ENCODE data around the gene PUM2. TPM values are rescaled to one million over a fixed set of nuclear protein-coding genes. Genes with fewer than 3 reads are reported as not detected.

PUM2 gene
- total and polyA plus RNA-seq, 4 donors, result 18.5 to 61.0 (median 35.1) TPM

DNA sequence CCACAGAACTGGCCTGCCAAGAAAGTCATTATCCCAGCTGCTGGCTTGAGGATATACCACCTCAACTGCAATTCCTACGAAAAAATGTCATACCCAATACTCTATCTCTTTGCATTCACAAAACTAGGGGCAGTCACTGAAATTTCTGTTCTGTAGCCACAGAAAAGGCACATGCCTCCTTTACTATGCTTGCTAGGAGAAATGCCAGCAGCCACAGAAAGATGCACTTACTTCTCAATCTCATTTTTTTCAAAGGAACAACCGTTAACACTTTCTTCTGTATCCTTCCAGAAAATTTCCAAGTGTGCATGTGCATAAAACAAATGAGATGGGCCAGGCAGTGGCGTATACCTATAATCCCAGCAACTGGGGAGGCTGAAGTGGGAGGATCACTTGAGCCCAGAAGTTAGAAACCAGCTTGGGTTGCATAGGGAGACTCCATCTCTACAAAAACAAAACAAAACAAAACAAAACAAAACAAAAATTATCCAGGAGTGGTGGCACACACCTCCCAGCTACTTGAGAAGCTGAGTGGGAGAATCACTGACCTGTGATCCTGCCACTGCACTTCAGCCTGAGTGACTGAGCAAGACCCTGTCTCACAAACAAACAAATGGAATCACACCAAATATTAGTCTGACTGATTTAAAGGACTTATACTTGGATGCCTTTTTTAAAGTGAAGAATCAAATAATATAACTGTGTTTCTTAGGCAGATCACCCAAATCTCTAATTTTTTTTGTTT, 22.4 kb upstream of the PUM2 start:
- Histone ChIP-seq H3K27ac (ENCODE audit: low read depth in 1 of 2, low read length in 2 of 2) (no peak overlapping the region), H3K9me3 (ENCODE audit: control insufficient read depth in 4 of 4, low read length in 3 of 4) (no peaks in the 10 kb centered on the region), H3K9ac (ENCODE audit: low read depth in 1 of 2, low read length in 2 of 2) (no peak overlapping the region), H3K36me3 (ENCODE audit: control insufficient read depth in 4 of 4, insufficient read depth in 3 of 4, low read depth in 1 of 4, low read length in 3 of 4) (no peaks in the 10 kb centered on the region), H3K4me1 (ENCODE audit: control insufficient read depth in 4 of 4, insufficient read depth in 4 of 4, low read length in 3 of 4) (peaks cover 0 to 3% (median 0%) of the 10 kb centered on the region in 4 donors), H3K27me3 (ENCODE audit: control insufficient read depth in 4 of 4, insufficient read depth in 4 of 4, low read length in 3 of 4) (no peaks in the 10 kb centered on the region), H3K4me3 (ENCODE audit: low read depth in 1 of 3, low read length in 3 of 3) (no peak overlapping the region)
- TF ChIP-seq, protein P1, sequence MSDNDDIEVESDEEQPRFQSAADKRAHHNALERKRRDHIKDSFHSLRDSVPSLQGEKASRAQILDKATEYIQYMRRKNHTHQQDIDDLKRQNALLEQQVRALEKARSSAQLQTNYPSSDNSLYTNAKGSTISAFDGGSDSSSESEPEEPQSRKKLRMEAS (IDR thresholded peaks at IDR 0.05), result no peak
- TF ChIP-seq SP1 (IDR thresholded peaks at IDR 0.05) (no peak), EGR1 (IDR thresholded peaks at IDR 0.05; ENCODE audit: low read depth in 2 of 2) (no peak), RXRA (IDR thresholded peaks at IDR 0.05) (no peak), GABPA (IDR thresholded peaks at IDR 0.05 in 1 of 2, conservative IDR thresholded peaks at IDR 0.05 in 1 of 2) (no peak), NR2F2 (IDR thresholded peaks at IDR 0.05) (no peak), FOXA2 (IDR thresholded peaks at IDR 0.05) (no peak), TAF1 (conservative IDR thresholded peaks at IDR 0.05) (no peak)
- TF ChIP-seq, protein P2, sequence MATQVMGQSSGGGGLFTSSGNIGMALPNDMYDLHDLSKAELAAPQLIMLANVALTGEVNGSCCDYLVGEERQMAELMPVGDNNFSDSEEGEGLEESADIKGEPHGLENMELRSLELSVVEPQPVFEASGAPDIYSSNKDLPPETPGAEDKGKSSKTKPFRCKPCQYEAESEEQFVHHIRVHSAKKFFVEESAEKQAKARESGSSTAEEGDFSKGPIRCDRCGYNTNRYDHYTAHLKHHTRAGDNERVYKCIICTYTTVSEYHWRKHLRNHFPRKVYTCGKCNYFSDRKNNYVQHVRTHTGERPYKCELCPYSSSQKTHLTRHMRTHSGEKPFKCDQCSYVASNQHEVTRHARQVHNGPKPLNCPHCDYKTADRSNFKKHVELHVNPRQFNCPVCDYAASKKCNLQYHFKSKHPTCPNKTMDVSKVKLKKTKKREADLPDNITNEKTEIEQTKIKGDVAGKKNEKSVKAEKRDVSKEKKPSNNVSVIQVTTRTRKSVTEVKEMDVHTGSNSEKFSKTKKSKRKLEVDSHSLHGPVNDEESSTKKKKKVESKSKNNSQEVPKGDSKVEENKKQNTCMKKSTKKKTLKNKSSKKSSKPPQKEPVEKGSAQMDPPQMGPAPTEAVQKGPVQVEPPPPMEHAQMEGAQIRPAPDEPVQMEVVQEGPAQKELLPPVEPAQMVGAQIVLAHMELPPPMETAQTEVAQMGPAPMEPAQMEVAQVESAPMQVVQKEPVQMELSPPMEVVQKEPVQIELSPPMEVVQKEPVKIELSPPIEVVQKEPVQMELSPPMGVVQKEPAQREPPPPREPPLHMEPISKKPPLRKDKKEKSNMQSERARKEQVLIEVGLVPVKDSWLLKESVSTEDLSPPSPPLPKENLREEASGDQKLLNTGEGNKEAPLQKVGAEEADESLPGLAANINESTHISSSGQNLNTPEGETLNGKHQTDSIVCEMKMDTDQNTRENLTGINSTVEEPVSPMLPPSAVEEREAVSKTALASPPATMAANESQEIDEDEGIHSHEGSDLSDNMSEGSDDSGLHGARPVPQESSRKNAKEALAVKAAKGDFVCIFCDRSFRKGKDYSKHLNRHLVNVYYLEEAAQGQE (IDR thresholded peaks at IDR 0.05), result no peak
- WGBS, result 61% methylated on average over 3 of the region's 3 CpGs
- DNase-seq (ENCODE audit: low spot score), result no peak

DNA sequence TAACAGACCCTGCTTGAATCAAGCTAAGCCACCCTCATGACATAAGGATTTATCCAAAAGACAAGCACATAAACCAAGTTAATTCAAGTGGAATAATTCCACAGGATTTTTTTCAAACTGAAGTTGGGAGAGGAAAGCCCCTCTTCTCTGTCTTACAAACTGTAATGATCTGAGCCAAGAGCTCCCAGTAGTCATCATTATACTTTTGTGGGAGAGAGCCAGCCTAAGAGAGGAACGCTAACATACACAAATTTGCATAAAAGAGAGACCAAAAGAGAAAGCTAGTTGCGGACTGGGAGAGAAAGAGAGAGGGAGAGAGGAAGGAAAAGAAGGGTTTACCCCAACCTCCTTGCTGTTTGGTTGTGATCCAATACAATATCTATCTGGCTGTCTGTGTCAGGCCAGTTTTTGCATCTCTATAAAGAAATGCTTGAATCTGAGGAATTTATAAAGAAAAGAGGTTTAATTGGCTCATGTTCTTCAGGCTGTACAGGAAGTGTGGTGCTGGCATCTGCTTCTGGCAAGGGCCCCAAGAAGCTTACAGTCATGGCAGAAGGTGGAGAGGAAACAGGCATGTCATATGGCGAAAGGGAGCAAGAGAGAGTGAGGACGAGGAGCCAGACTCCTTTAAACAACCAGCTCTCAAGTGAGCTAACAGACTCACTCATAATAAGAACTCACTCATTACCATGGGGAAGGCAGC, 20.8 kb upstream of the PUM2 start:
- Histone ChIP-seq H3K9me3 (ENCODE audit: control insufficient read depth in 4 of 4, low read length in 3 of 4) (peaks cover 0 to 1% (median 0%) of the 10 kb centered on the region in 4 donors), H3K27me3 (ENCODE audit: control insufficient read depth in 4 of 4, insufficient read depth in 4 of 4, low read length in 3 of 4) (no peaks in the 10 kb centered on the region), H3K36me3 (ENCODE audit: control insufficient read depth in 4 of 4, insufficient read depth in 3 of 4, low read depth in 1 of 4, low read length in 3 of 4) (no peaks in the 10 kb centered on the region), H3K4me1 (ENCODE audit: control insufficient read depth in 4 of 4, insufficient read depth in 4 of 4, low read length in 3 of 4) (peaks cover 0 to 3% (median 0%) of the 10 kb centered on the region in 4 donors), H3K27ac (ENCODE audit: low read depth in 1 of 2, low read length in 2 of 2) (no peak overlapping the region), H3K4me3 (ENCODE audit: low read depth in 1 of 3, low read length in 3 of 3) (no peak overlapping the region), H3K9ac (ENCODE audit: low read depth in 1 of 2, low read length in 2 of 2) (no peak overlapping the region)
- DNase-seq (ENCODE audit: low spot score), result no peak
- no peak for TF ChIP-seq GABPA (IDR thresholded peaks at IDR 0.05 in 1 of 2, conservative IDR thresholded peaks at IDR 0.05 in 1 of 2)
- TF ChIP-seq, protein P3, sequence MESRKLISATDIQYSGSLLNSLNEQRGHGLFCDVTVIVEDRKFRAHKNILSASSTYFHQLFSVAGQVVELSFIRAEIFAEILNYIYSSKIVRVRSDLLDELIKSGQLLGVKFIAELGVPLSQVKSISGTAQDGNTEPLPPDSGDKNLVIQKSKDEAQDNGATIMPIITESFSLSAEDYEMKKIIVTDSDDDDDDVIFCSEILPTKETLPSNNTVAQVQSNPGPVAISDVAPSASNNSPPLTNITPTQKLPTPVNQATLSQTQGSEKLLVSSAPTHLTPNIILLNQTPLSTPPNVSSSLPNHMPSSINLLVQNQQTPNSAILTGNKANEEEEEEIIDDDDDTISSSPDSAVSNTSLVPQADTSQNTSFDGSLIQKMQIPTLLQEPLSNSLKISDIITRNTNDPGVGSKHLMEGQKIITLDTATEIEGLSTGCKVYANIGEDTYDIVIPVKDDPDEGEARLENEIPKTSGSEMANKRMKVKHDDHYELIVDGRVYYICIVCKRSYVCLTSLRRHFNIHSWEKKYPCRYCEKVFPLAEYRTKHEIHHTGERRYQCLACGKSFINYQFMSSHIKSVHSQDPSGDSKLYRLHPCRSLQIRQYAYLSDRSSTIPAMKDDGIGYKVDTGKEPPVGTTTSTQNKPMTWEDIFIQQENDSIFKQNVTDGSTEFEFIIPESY (IDR thresholded peaks at IDR 0.05), result no peak
- TF ChIP-seq HNF4A (conservative IDR thresholded peaks at IDR 0.05), result no peak
- no peak for TF ChIP-seq TAF1 (conservative IDR thresholded peaks at IDR 0.05)
- TF ChIP-seq, protein P2 (IDR thresholded peaks at IDR 0.05), result no peak
- TF ChIP-seq JUND (IDR thresholded peaks at IDR 0.05), result no peak
- TF ChIP-seq, protein P4, sequence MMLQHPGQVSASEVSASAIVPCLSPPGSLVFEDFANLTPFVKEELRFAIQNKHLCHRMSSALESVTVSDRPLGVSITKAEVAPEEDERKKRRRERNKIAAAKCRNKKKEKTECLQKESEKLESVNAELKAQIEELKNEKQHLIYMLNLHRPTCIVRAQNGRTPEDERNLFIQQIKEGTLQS (IDR thresholded peaks at IDR 0.05), result no peak
- TF ChIP-seq, protein P1 (IDR thresholded peaks at IDR 0.05), result no peak
- no peak for TF ChIP-seq NR2F2 (IDR thresholded peaks at IDR 0.05)
- TF ChIP-seq, protein P5, sequence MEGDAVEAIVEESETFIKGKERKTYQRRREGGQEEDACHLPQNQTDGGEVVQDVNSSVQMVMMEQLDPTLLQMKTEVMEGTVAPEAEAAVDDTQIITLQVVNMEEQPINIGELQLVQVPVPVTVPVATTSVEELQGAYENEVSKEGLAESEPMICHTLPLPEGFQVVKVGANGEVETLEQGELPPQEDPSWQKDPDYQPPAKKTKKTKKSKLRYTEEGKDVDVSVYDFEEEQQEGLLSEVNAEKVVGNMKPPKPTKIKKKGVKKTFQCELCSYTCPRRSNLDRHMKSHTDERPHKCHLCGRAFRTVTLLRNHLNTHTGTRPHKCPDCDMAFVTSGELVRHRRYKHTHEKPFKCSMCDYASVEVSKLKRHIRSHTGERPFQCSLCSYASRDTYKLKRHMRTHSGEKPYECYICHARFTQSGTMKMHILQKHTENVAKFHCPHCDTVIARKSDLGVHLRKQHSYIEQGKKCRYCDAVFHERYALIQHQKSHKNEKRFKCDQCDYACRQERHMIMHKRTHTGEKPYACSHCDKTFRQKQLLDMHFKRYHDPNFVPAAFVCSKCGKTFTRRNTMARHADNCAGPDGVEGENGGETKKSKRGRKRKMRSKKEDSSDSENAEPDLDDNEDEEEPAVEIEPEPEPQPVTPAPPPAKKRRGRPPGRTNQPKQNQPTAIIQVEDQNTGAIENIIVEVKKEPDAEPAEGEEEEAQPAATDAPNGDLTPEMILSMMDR (IDR thresholded peaks at IDR 0.05; ENCODE audit: low read depth, low read length, missing input control), result no peak
- no peak for TF ChIP-seq RAD21 (IDR thresholded peaks at IDR 0.05)
- TF ChIP-seq FOXA2 (IDR thresholded peaks at IDR 0.05), result no peak
- TF ChIP-seq EGR1 (IDR thresholded peaks at IDR 0.05; ENCODE audit: low read depth in 2 of 2), result no peak
- no peak for TF ChIP-seq SP1 (IDR thresholded peaks at IDR 0.05)
- no peak for TF ChIP-seq HNF4G (IDR thresholded peaks at IDR 0.05)
- TF ChIP-seq YY1 (IDR thresholded peaks at IDR 0.05), result no peak
- TF ChIP-seq FOXA1 (IDR thresholded peaks at IDR 0.05), result no peak
- TF ChIP-seq RXRA (IDR thresholded peaks at IDR 0.05), result no peak
- whole genome bisulfite sequencing, result 83% methylated on average over 4 of the region's 4 CpGs

Measured in liver (tissue), 9 donors.